Retina (tissue), 1 donor: ENCODE data around the gene LYZL6.
A peak's percentile ranks its signal among the peaks of the same experiment; 100 is the strongest.
"Not testable (repeated sequence)": the region's sequence is repeated elsewhere in the genome, so short reads cannot be mapped to it uniquely, and the experiment has no call there.

Experiments used
- DNase-seq: peaks from one replicate; pipeline ENCODE4 v3.0.0-alpha.2; 2016

The LYZL6 gene

GRCh38 chr17:35944151-35944550 is 638 bp upstream of the LYZL6 start:
- no peak for DNase-seq

GRCh38 chr17:35942588-35943186 is 826 bp downstream of the LYZL6 start:
- no peak for DNase-seq

GRCh38 chr17:35938492-35938891 is 5.0 kb downstream of the LYZL6 start:
- DNase-seq: not testable (repeated sequence)

GRCh38 chr17:35936063-35936462 is 7.5 kb downstream of the LYZL6 start:
- DNase-seq: no peak

GRCh38 chr17:35934760-35935159 is 8.8 kb downstream of the LYZL6 start:
- DNase-seq: no peak

GRCh38 chr17:35932586-35932985 is 10.9 kb downstream of the LYZL6 start:
- no peak for DNase-seq

- no peak for DNase-seq
Measured at GRCh38 chr17:35931794-35932425, 11.6 kb downstream of the LYZL6 start.

GRCh38 chr17:35930211-35931065 is 13.1 kb downstream of the LYZL6 start, which contains the start of gene RDM1:
RDM1 (minus strand) TSS chr17:35930773; CDS start chr17:35930727, 46 bp downstream.
- peak; percentile 87 for DNase-seq

GRCh38 chr17:35927714-35928113 is 15.8 kb downstream of the LYZL6 start:
- no peak for DNase-seq

- DNase-seq: no peak
Measured at GRCh38 chr17:35923609-35924114, 19.9 kb downstream of the LYZL6 start.

GRCh38 chr17:35920229-35920628 is 23.3 kb downstream of the LYZL6 start:
- DNase-seq: no peak

- DNase-seq: no peak
Measured at GRCh38 chr17:35918665-35919064, 24.8 kb downstream of the LYZL6 start.

GRCh38 chr17:35917519-35918213 is 25.8 kb downstream of the LYZL6 start:
- DNase-seq: no peak

GRCh38 chr17:35915153-35915964 is 28.2 kb downstream of the LYZL6 start:
- no peak for DNase-seq

GRCh38 chr17:35914354-35914753 is 29.2 kb downstream of the LYZL6 start:
- no peak for DNase-seq

GRCh38 chr17:35913609-35914008 is 29.9 kb downstream of the LYZL6 start:
- no peak for DNase-seq

- no peak for DNase-seq
Measured at GRCh38 chr17:35912942-35913341, 30.6 kb downstream of the LYZL6 start.

GRCh38 chr17:35912339-35912912 is 31.1 kb downstream of the LYZL6 start:
- no peak for DNase-seq

- no peak for DNase-seq
Measured at GRCh38 chr17:35909408-35909807, 34.1 kb downstream of the LYZL6 start.

- DNase-seq: no peak
Measured at GRCh38 chr17:35907691-35908090, 35.8 kb downstream of the LYZL6 start.

GRCh38 chr17:35906926-35907637 is 36.4 kb downstream of the LYZL6 start:
- DNase-seq: no peak
